Spleen (tissue), 11 donors: ENCODE measurements around the gene INO80D. TPM values are rescaled to one million over a fixed set of nuclear protein-coding genes. Genes with fewer than 3 reads are reported as not detected.

Source experiments
- DNase-seq: peaks from one replicate; pipeline ENCODE4 v3.0.0-alpha.2; 2020
- H3K27ac ChIP-seq, 8 donors: fragments of 200-600 bp; sonication (generic) in 7 of 8; 1 replicate in 4 of 8; 2 replicates in 4 of 8; pipeline versions ENCODE4 v1.5.0 to v1.8.0; 2016 to 2021; ENCODE audit warnings: inconsistent platforms in 4 of 8, mild to moderate bottlenecking in 4 of 8, moderate library complexity in 1 of 8
- H3K27me3 ChIP-seq, 7 donors: fragments of 200-600 bp; sonication (generic) in 6 of 7; replicated peaks in 1 of 7; 1 replicate in 4 of 7; 2 replicates in 3 of 7; pipeline versions ENCODE4 v1.5.0 to v1.8.0; 2016 to 2021; ENCODE audit warnings: inconsistent platforms in 3 of 7, mild to moderate bottlenecking in 1 of 7
- H3K36me3 ChIP-seq, 6 donors: fragments of 200-600 bp; sonication (generic) in 5 of 6; 1 replicate in 4 of 6; 2 replicates in 2 of 6; pipeline versions ENCODE4 v1.5.0 to v1.8.0; 2016 to 2021; ENCODE audit warnings: inconsistent platforms in 2 of 6
- H3K4me1 ChIP-seq, 6 donors: fragments of 200-600 bp; sonication (generic) in 5 of 6; 1 replicate in 3 of 6; 2 replicates in 3 of 6; pipeline versions ENCODE4 v1.5.0 to v1.8.0; 2016 to 2021; ENCODE audit warnings: inconsistent platforms in 3 of 6
- H3K4me3 ChIP-seq, 8 donors: fragments of 200-600 bp; sonication (generic) in 7 of 8; 1 replicate in 4 of 8; 2 replicates in 4 of 8; pipeline versions ENCODE4 v1.5.0 to v1.8.0; 2016 to 2021; ENCODE audit warnings: inconsistent platforms in 4 of 8, mild to moderate bottlenecking in 4 of 8, moderate library complexity in 2 of 8
- H3K9me3 ChIP-seq, 8 donors: fragments of 200-600 bp; sonication (generic) in 7 of 8; 1 replicate in 4 of 8; 2 replicates in 4 of 8; pipeline versions ENCODE4 v1.5.0 to v1.8.0; 2016 to 2021; ENCODE audit warnings: inconsistent platforms in 4 of 8
- CTCF ChIP-seq, 11 experiments: fragments of 200-600 bp in 7 of 11; fragments of 450-650 bp in 4 of 11; sonication (generic) in 4 of 11; IDR thresholded peaks in 8 of 11; conservative IDR thresholded peaks in 3 of 11; 1 replicate in 7 of 11; 2 replicates in 4 of 11; pipeline versions ENCODE4 v1.4.0 to v1.8.0; 2016 to 2021; ENCODE audit warnings: antibody characterized with exemption in 11 of 11, inconsistent platforms in 4 of 11, mild to moderate bottlenecking in 1 of 11
- POLR2A ChIP-seq, 3 donors: fragments of 450-650 bp; IDR thresholded peaks; one replicate each; pipeline ENCODE4 v1.5.1; 2017; ENCODE audit warnings: antibody characterized with exemption in 3 of 3, mild to moderate bottlenecking in 1 of 3
- POLR2AphosphoS5 ChIP-seq, 3 donors: sonication (generic); formaldehyde crosslinking; IDR thresholded peaks; one replicate each; pipeline ENCODE4 v1.5.1; 2017; ENCODE audit warnings: antibody characterized with exemption in 3 of 3
- WGBS, 5 donors: extraction: QIAGEN DNeasy Blood & Tissue Kit in 3 of 5; methylation state at CpG; one replicate each; pipeline versions ENCODE4 v1.1.5 to v1.1.7; 2013 to 2018; 5-methylcytosine and 5-hydroxymethylcytosine counted together
- intact Hi-C: fragments of 100-400 bp; cut with DNase I; formaldehyde crosslinking; loops from one replicate; pipeline ENCODE4 v1.15.0; 2023; ENCODE audit warnings: low total_unique reads
- polyA plus RNA-seq, 3 donors: library from polyadenylated mRNA; stranded (reverse); fragments of 200-250 nt; gene quantifications; one replicate each; pipeline ENCODE4 v1.2.1, GENCODE V29; 2013
- total RNA-seq, 7 donors: library from RNA; depleted of rRNA in 3 of 7; stranded (reverse); fragments of >200 nt in 3 of 7; fragmentation: NEBNext Ultra II Directional in 4 of 7; extraction: Animal tissue kit (Norgen Biotek cat#: 25700) in 4 of 7; gene quantifications; one replicate each; pipeline versions ENCODE4 v1.1.0 to v1.2.1, GENCODE V29; 2016 to 2021
- donor health status: healthy with polysubstance abuse.
- donor health status: DM: no; HTN: no; CAD: no; lungs with moderate emphysema.
- donor health status: DM: no; HTN: no; CAD: no.
- donor health status: Bipolar disorder and iron deficiency.
- donor health status: healthy.
- donor health status: DM: no; HTN: no; CAD: no.
- donor health status: DM: yes; HTN: yes; CAD: no.

Gene INO80D
- total and polyA plus RNA-seq, 10 donors, result 1.6 to 39.8 (median 29.1) TPM

GRCh38 chr2:206063635-206064034, 22.3 kb downstream of the INO80D start:
- Histone ChIP-seq H3K4me3 (no peak overlapping the region), H3K36me3 (peaks cover 0 to 59% (median 30%) of the 10 kb centered on the region in 6 donors), H3K27me3 (no peaks in the 10 kb centered on the region), H3K4me1 (peaks cover 0 to 22% (median 3%) of the 10 kb centered on the region in 6 donors), H3K9me3 (peaks cover 0 to 6% (median 0%) of the 10 kb centered on the region in 8 donors), H3K27ac (no peak overlapping the region)
- TF ChIP-seq POLR2AphosphoS5 (IDR thresholded peaks at IDR 0.05) (no peak), POLR2A (IDR thresholded peaks at IDR 0.05) (no peak), CTCF (IDR thresholded peaks at IDR 0.05 in 8 of 11, conservative IDR thresholded peaks at IDR 0.05 in 3 of 11) (no peak)
- intact Hi-C loops, result no loop called here
- DNase-seq, result no peak
- 94 to 100% (median 97%) methylated on average over 1 of the region's 1 CpG for WGBS, 5 donors

GRCh38 chr2:206062724-206063123, 23.2 kb downstream of the INO80D start:
- no peak for DNase-seq
- H3K27ac ChIP-seq, result no peak overlapping the region
- TF ChIP-seq CTCF (IDR thresholded peaks at IDR 0.05 in 8 of 11, conservative IDR thresholded peaks at IDR 0.05 in 3 of 11) (no peak), POLR2A (IDR thresholded peaks at IDR 0.05) (no peak), POLR2AphosphoS5 (IDR thresholded peaks at IDR 0.05) (no peak)
- H3K4me3 ChIP-seq, result no peak overlapping the region
- H3K9me3 ChIP-seq, result peaks cover 0 to 6% (median 0%) of the 10 kb centered on the region in 8 donors
- peaks cover 0 to 22% (median 3%) of the 10 kb centered on the region in 6 donors for H3K4me1 ChIP-seq
- no peaks in the 10 kb centered on the region for H3K27me3 ChIP-seq
- intact Hi-C loops, result no loop called here
- H3K36me3 ChIP-seq, result peaks cover 0 to 68% (median 31%) of the 10 kb centered on the region in 6 donors
- 90 to 94% (median 93%) methylated on average over 7 of the region's 7 CpGs for WGBS, 5 donors

GRCh38 chr2:206056286-206056685, 29.7 kb downstream of the INO80D start:
- DNase-seq, result no peak
- 94 to 98% (median 97%) methylated on average over 8 of the region's 8 CpGs for WGBS, 5 donors

GRCh38 chr2:206054952-206055351, 31.0 kb downstream of the INO80D start:
- 51 to 63% (median 62%) methylated on average over 3 of the region's 3 CpGs for WGBS, 5 donors
- H3K27me3 ChIP-seq, result no peaks in the 10 kb centered on the region
- no peak for DNase-seq
- H3K4me3 ChIP-seq, result no peak overlapping the region
- no peaks in the 10 kb centered on the region for H3K9me3 ChIP-seq
- H3K4me1 ChIP-seq, result peaks cover 0 to 13% (median 9%) of the 10 kb centered on the region in 6 donors
- no peak overlapping the region for H3K27ac ChIP-seq
- no peak for TF ChIP-seq POLR2AphosphoS5 (IDR thresholded peaks at IDR 0.05)
- TF ChIP-seq CTCF (IDR thresholded peaks at IDR 0.05 in 8 of 11, conservative IDR thresholded peaks at IDR 0.05 in 3 of 11), result no peak
- TF ChIP-seq POLR2A (IDR thresholded peaks at IDR 0.05), result no peak
- peaks cover 6 to 93% (median 26%) of the 10 kb centered on the region in 6 donors for H3K36me3 ChIP-seq
- intact Hi-C loops, result no loop called here

More at GRCh38 chr2:206056286-206056685, 29.7 kb downstream of the INO80D start:
- Histone ChIP-seq H3K27me3 (no peaks in the 10 kb centered on the region), H3K9me3 (no peaks in the 10 kb centered on the region), H3K27ac (no peak overlapping the region), H3K4me1 (peaks cover 0 to 11% (median 9%) of the 10 kb centered on the region in 6 donors), H3K4me3 (no peak overlapping the region), H3K36me3 (peaks cover 6 to 93% (median 32%) of the 10 kb centered on the region in 6 donors)
- TF ChIP-seq POLR2A (IDR thresholded peaks at IDR 0.05) (no peak), POLR2AphosphoS5 (IDR thresholded peaks at IDR 0.05) (no peak), CTCF (IDR thresholded peaks at IDR 0.05 in 8 of 11, conservative IDR thresholded peaks at IDR 0.05 in 3 of 11) (no peak)
- intact Hi-C loops, result no loop called here
